WERI-Rb-1 (cell line): ENCODE measurements around the gene ELN.

ENCODE experiments used
- DNase-seq: peaks from one replicate; pipeline ENCODE4 v3.0.0-alpha.2; 2020
- H3K27ac ChIP-seq: fragments of 250-450 bp; sonication (Bioruptor Pico); 2 replicates; pipeline ENCODE4 v1.5.1; 2020; ENCODE audit warnings: mild to moderate bottlenecking, moderate library complexity
- H3K27me3 ChIP-seq: fragments of 250-450 bp; sonication (Bioruptor Pico); 2 replicates; pipeline ENCODE4 v1.5.1; 2021; ENCODE audit warnings: mild to moderate bottlenecking, low read depth, moderate library complexity; ENCODE audit not compliant: insufficient read depth, severe bottlenecking
- H3K36me3 ChIP-seq: fragments of 250-450 bp; sonication (Bioruptor Pico); 2 replicates; pipeline ENCODE4 v1.5.1; 2020; ENCODE audit warnings: mild to moderate bottlenecking, moderate library complexity
- H3K4me3 ChIP-seq: 2 replicates; pipeline ENCODE4 v1.5.1; 2011; ENCODE audit warnings: low read depth, mild to moderate bottlenecking, control low read depth, low read length
- H3K9me3 ChIP-seq: fragments of 250-450 bp; sonication (Bioruptor Pico); 2 replicates; pipeline ENCODE4 v1.5.1; 2021; ENCODE audit warnings: mild to moderate bottlenecking, moderate library complexity; ENCODE audit not compliant: severe bottlenecking
- TF ChIP-seq, protein P1 (sequence below): IDR thresholded peaks from 2 replicates; pipeline ENCODE4 v1.5.1; 2011; ENCODE audit warnings: low read depth, mild to moderate bottlenecking, control low read depth, inconsistent platforms, low read length

The ELN gene

GRCh38 chr7:74015670-74016069, 12.3 kb upstream of the ELN start:
- no peak overlapping the region for H3K4me3 ChIP-seq
- no peaks in the 10 kb centered on the region for H3K9me3 ChIP-seq
- no peaks in the 10 kb centered on the region for H3K36me3 ChIP-seq
- H3K27ac ChIP-seq: 0 out of 2 replicates have a peak overlapping the region, but pooled peaks have one; percentile 22
- TF ChIP-seq, protein P1, sequence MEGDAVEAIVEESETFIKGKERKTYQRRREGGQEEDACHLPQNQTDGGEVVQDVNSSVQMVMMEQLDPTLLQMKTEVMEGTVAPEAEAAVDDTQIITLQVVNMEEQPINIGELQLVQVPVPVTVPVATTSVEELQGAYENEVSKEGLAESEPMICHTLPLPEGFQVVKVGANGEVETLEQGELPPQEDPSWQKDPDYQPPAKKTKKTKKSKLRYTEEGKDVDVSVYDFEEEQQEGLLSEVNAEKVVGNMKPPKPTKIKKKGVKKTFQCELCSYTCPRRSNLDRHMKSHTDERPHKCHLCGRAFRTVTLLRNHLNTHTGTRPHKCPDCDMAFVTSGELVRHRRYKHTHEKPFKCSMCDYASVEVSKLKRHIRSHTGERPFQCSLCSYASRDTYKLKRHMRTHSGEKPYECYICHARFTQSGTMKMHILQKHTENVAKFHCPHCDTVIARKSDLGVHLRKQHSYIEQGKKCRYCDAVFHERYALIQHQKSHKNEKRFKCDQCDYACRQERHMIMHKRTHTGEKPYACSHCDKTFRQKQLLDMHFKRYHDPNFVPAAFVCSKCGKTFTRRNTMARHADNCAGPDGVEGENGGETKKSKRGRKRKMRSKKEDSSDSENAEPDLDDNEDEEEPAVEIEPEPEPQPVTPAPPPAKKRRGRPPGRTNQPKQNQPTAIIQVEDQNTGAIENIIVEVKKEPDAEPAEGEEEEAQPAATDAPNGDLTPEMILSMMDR: no peak
- H3K27me3 ChIP-seq: no peaks in the 10 kb centered on the region
- DNase-seq: no peak

DNA sequence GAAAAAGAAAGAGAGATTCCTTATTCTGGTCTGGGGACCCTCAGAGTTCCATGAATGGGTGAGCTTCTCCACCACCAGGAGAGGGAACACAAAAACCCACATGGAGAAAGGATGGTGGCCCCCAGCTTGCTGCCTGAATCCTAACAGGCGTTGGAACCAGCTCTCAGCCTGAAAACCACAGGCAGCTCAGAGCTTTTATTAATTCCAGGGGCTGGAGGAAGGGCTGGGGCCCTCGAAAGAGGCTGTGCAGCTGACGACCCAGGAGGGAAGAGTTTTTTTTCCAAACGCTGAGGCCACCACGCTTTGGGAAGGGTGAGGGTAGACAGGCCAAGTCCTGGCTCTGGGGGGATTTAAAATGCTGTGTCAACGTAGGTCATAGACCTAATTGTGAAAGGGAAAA, 10.8 kb upstream of the ELN start:
- H3K27me3 ChIP-seq: no peaks in the 10 kb centered on the region
- no peaks in the 10 kb centered on the region for H3K9me3 ChIP-seq
- DNase-seq: peak; percentile 48
- no peaks in the 10 kb centered on the region for H3K36me3 ChIP-seq
- TF ChIP-seq, protein P1: no peak
- peak overlapping the region; percentile 6; the same call in 1 of the 2 replicates for H3K27ac ChIP-seq
- H3K4me3 ChIP-seq: no peak overlapping the region

DNA sequence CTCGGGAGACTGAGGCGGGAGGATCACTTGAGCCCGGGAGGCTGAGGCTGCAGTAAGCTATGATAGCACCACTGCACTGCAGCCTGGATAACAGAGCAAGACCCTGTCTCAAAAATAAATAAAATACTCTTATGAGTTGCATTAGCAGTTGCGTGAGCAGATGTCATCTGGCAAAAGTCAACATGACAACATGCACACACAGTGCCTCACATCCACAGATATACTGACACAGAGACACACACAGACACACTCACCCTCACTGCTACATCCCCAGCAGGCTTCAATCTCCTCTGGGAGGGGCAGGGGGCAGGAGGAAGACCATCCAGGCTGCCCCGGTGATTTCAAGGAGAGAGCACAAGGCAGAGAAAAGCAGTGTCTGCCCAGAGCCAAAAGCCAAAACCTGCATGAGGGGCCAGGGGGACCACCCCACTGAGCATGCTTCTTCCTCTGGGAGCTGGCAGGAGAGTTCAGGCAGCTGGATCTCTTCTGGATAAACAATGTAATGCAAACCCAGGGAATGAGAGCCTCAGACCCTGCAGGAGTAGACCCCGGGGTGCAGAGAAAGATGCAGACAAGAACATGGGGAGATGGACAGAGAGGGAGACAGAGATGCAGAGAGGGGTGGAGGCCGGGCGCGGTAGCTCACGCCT, 9.6 kb upstream of the ELN start:
- no peak for DNase-seq
- TF ChIP-seq, protein P1: no peak
- Histone ChIP-seq H3K9me3 (no peaks in the 10 kb centered on the region), H3K36me3 (no peaks in the 10 kb centered on the region), H3K4me3 (no peak overlapping the region), H3K27me3 (no peaks in the 10 kb centered on the region), H3K27ac (no peak overlapping the region)

DNA sequence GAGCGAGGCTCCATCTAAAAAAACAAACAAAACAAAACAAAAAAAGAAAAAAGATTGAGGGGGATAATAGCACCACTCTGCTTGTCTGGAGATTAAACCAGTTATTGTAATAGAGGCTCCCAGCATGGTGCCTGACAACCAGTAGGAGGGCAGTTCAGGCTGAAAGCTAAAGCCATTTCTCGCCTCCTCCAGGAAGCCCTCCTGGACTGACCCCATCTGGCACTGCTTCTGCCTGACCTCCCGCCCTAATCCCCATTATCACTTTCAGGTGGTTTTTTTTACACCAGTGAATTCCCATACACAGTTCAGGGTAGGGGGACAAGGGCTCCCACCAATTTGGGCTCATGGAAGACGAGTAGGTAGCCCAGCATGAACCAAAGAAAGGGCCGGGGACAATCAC, 8.8 kb upstream of the ELN start:
- Histone ChIP-seq H3K9me3 (no peaks in the 10 kb centered on the region), H3K4me3 (no peak overlapping the region), H3K27ac (no peak overlapping the region), H3K36me3 (no peaks in the 10 kb centered on the region), H3K27me3 (no peaks in the 10 kb centered on the region)
- TF ChIP-seq, protein P1: no peak
- no peak for DNase-seq

- Histone ChIP-seq H3K9me3 (no peaks in the 10 kb centered on the region), H3K27me3 (no peaks in the 10 kb centered on the region), H3K36me3 (no peaks in the 10 kb centered on the region), H3K4me3 (no peak overlapping the region), H3K27ac (no peak overlapping the region)
- DNase-seq: no peak
- TF ChIP-seq, protein P1: no peak
Observed at GRCh38 chr7:74020390-74020789, 7.6 kb upstream of the ELN start.
